CD4-positive, alpha-beta T cell treated with Interferon alpha-2 for 1 hour (primary cell): Measurements from ENCODE around the gene EHHADH.

ENCODE experiments used
- DNase-seq, 2 donors: peaks; one replicate each; pipeline ENCODE4 v3.0.0-alpha.2; 2020 to 2022

The EHHADH gene

GRCh38 chr3:185188816-185189215 is 65.0 kb downstream of the EHHADH start:
- no peak for DNase-seq

GRCh38 chr3:185187391-185187790 is 66.5 kb downstream of the EHHADH start:
- DNase-seq = no peak

- peak in 1 of 2 donors; percentile 25 for DNase-seq
Measured at GRCh38 chr3:185176750-185177359, 77.0 kb downstream of the EHHADH start.

- peak in 1 of 2 donors; percentile 12 for DNase-seq
Measured at GRCh38 chr3:185175370-185175987, 78.4 kb downstream of the EHHADH start.

GRCh38 chr3:185172086-185173049 is 81.5 kb downstream of the EHHADH start:
- DNase-seq = no peak

- DNase-seq = no peak
Measured at GRCh38 chr3:185164428-185165217, 89.2 kb downstream of the EHHADH start.

GRCh38 chr3:185162634-185163033 is 91.2 kb downstream of the EHHADH start:
- DNase-seq = no peak

- DNase-seq = no peak
Measured at GRCh38 chr3:185161761-185162160, 92.1 kb downstream of the EHHADH start.

GRCh38 chr3:185157347-185157746 is 96.5 kb downstream of the EHHADH start:
- no peak for DNase-seq

GRCh38 chr3:185155678-185156077 is 98.2 kb downstream of the EHHADH start:
- no peak for DNase-seq

GRCh38 chr3:185153861-185154629 is 99.8 kb downstream of the EHHADH start:
- DNase-seq = no peak

- DNase-seq = no peak
Measured at GRCh38 chr3:185153171-185153771, 100.6 kb downstream of the EHHADH start.

- peak in 1 of 2 donors; percentile 3 for DNase-seq
Measured at GRCh38 chr3:185152410-185153170, 101.3 kb downstream of the EHHADH start, which contains the start of gene C3orf70. Gene C3orf70, minus strand, starts transcription at chr3:185153060. Its CDS starts 237 bp downstream, at chr3:185152823.

- no peak for DNase-seq
Measured at GRCh38 chr3:185151964-185152409, 101.9 kb downstream of the EHHADH start.

- DNase-seq = no peak
Measured at GRCh38 chr3:185151101-185151963, 102.5 kb downstream of the EHHADH start.

GRCh38 chr3:185150561-185150960 is 103.3 kb downstream of the EHHADH start:
- no peak for DNase-seq

- no peak for DNase-seq
Measured at GRCh38 chr3:185149591-185149990, 104.3 kb downstream of the EHHADH start.

GRCh38 chr3:185145511-185145910 is 108.3 kb downstream of the EHHADH start:
- DNase-seq = no peak

- DNase-seq = no peak
Measured at GRCh38 chr3:185144784-185145183, 109.1 kb downstream of the EHHADH start.
